Occipital lobe (tissue), 2 donors: ENCODE data around the gene GMEB2. TPM values are rescaled to one million over a fixed set of nuclear protein-coding genes. Genes with fewer than 3 reads are reported as not detected.
"Not testable (repeated sequence)": the region's sequence is repeated elsewhere in the genome, so short reads cannot be mapped to it uniquely, and the experiment has no call there.

Experiments used
- DNase-seq: peaks from one replicate; lab custom pipeline; 2025; lab: John Stamatoyannopoulos, UW
- total RNA-seq: library from RNA; depleted of rRNA; stranded (reverse); fragments of >200 nt; gene quantifications from one replicate; pipeline ENCODE4 v1.2.3, GENCODE V29; 2014

Gene GMEB2
- total RNA-seq, 1 donor from 2014 or later = 6.9 TPM

DNA sequence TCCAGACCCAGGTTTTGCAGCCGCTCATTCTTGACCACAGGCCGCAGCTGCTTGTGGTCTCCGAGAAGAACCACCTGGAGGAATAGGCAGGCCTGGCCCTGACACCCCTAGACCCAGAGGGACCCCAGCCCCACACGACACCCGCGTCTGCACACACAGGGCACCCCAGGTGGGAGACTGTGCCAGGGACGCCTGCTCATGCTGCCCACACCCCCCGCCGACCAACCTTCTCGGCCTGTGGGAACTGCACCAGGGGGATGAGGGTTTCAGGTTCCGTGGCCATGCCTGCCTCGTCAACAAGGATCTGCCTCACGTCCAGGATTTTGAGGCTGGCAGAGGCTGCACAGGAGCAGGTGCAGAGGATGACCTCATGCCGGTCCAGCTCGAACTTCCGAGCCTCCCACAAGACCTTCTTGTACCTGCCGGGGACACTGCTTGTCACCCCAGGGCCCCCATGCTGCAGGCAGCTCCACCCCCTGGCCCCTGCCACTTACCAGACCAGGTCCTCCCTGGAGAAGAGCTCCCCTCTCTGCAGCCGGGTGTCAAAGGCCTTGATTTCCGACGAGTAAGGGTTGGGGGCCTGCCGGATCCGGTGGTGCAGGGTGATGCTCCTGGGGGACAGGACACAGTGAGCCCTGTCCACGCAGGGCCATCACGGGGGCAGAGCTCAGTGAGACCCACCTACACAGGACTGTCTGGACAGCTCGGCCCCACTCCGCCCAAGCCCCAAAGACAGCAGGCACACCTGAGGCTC, 65.9 kb downstream of the GMEB2 start:
- no peak for DNase-seq

DNA sequence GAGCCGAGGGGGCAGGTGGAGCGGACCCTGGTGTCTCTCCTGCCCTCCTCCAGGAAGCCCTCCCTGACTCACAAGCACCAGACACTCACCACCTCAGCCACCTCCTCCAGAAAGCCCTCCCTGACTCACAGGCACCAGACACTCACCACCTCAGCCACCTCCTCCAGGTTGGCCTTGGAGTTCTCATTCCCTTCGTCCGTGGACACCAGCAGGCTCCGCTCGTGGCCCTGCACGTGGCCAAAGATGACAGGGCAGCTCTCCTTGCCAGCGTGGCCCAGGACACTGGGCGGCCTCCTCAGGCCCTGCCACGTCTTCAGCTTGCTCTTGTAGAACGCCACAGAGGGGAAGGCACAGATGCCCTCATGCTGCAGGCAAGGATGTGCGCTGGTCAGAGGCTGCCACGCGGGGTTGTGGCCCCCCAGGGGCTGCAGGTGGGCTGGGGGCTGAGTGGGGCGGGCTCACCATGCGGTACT, 66.5 kb downstream of the GMEB2 start:
- DNase-seq = no peak

DNA sequence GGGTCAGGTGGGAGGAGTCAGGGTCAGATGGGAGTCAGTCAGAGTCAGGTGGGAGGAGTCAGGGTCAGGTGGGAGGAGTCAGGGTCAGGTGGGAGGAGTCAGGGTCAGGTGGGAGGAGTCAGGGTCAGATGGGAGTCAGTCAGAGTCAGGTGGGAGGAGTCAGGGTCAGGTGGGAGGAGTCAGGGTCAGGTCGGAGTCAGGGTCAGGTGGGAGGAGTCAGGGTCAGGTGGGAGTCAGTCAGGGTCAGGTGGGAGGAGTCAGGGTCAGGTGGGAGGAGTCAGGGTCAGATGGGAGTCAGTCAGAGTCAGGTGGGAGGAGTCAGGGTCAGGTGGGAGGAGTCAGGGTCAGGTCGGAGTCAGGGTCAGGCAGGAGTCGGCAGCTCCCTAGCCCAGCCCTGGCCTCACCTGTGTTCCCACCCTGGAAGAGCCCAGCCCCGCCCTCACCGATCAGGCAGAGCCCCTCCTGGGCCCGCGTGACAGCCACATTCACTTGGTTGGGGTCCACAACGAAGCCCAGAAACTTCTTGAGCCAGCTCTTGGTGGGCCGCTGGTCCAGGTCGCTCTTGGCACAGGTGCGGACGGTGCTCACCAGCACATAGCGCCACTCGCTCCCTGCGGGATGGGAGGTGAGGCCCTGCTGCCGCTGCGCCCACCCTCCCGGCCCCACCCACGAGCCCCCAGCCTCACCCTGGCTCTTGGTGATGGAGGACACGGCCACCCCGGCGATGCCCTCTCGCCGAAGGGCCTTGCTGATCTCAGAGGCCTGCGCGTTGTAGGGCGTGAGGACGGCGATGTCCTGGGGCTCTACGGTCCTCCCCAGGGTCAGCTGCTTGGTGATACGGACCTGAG, 67.2 kb downstream of the GMEB2 start:
- not testable (repeated sequence) for DNase-seq

DNA sequence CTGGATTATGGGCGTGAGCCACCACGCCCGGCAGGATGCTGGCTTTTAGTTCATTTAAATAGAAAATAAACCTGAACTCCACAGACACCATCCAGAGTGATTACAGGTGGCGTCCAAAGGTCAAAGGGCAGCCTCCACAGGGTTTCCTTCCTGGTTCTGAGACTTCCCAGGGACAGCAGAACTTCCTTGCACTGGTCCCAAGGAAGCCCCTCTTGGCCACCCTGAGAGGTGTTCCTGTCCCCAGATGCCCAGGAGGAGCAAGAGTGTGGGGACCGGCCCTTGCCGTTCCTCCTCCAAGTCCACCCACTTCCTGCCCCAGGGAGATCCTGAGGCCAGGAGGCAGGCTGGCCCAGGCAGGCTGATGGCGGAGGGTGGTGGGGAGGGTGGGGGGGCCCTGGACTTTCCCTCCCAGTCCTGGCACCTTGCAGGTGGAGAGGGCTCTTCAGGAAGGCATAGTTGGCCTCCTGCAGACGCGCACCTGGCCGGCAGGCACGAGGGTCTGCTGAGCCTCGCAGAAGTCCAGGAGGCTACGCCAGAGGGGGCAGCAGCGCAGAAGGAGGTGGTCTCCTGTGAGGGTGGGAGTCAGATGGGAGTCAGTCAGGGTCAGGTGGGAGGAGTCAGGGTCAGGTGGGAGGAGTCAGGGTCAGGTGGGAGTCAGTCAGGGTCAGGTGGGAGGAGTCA, 68.0 kb downstream of the GMEB2 start:
- DNase-seq = no peak

DNA sequence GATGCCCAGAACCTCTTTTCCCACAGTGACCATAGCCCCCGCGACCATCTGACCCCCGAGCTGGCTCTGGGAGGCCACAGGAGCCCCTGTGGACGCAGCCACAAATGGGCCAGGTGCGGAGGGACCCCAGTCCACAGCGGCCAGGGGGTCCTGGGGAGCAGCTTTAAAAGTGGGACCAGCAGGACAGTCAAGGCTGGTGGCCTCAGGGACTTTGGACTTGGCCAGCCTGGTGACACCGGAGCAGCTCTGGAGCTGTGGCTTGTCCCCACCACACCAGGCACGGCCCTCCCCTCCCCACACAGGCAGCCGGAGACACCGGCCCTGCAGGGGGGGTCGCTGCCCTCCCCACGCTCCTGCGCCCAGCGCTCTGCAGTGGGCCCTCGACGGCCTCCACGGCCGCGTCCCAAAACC, 69.4 kb downstream of the GMEB2 start:
- no peak for DNase-seq

DNA sequence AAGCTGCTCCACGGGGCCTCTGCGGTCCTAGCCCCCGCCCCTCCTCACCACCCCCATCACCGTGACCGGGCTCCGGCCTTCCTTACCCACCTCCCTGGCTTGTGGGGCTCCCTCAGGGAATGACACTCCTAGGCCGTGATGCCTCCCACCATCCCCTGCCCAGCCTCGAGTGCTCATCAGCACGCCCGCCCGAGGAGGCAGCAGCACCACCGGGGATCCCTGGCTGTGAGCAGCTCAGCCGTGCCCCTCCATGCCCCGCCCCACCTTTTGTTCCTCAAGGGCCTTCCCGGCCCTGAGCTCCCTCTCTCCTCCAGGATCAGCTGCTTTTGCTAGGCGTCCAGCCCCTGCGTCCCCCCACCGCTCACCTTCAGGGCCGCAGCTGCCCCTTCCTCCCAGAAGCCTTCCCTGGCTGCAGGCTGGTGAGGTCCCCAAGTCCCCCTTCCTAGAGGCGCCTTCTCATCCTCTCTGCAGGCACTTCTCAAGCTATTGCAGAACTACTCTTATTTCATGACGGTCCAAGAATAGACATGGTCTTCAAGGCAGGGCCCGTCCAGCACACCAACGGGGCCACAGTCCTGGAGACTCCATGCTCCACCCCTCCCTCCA, 69.9 kb downstream of the GMEB2 start:
- no peak for DNase-seq

DNA sequence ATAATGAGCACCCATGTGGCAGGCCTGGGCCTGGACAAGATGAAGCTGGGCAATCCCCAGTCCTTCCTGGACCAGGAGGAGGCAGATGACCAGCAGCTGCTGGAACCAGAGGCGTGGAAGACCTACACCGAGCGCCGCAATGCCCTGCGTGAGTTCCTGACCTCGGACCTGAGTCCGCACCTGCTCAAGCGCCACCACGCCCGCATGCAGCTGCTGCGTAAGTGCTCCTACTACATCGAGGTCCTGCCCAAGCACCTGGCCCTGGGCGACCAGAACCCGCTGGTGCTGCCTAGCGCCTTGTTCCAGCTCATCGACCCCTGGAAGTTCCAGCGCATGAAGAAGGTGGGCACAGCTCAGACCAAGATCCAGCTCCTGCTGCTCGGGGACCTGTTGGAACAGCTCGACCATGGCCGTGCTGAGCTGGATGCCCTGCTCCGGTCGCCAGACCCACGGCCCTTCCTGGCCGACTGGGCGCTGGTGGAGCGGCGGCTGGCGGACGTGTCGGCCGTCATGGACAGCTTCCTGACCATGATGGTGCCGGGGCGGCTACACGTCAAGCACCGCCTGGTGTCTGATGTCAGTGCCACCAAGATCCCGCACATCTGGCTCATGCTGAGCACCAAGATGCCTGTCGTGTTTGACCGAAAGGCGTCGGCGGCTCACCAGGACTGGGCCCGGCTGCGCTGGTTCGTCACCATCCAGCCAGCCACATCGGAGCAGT, 71.1 kb downstream of the GMEB2 start:
- DNase-seq = no peak

DNA sequence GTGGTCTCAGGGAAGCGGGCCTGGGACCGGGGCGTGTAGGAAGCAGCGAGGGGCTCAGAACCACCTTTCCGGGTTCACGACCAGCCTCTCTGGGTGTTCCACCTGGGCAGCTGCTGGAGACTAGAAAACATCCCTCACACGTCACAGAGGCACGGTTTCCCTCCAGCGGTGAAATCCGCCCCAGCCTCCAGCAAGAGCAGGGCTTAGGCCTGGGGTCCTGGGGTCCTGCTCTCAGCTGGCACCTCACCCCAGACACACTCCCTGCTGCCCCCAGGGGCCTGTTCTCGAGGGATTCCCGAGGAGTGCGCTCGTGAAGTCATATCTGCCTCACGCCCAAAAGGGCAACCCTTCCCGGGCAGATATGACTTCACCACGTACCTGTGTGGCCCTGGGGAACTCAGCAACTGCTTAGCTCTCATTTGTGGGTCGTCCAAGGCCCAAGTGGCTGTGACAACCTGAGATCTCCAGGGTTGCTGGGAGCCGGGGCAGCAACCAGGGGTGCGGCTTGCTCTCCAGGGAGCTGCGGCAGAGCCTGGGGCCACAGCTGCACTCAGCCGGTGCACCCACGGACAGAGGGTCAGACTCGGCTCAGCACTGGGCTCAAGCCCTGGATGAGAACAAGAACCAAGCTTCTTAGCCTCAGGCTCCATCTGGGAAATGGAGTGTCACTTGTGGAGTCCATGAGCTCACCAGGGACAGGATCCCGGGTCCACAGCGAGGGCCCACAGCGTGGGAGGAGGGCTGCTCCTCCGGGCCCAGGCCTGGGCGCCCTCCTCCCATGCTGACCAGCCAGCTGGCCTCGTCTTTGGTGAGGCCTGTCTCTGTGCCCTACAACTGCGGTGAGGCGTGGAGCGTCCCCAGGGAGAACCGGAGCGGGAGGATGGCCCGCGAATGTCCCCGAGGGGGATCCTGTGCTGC, 72.3 kb downstream of the GMEB2 start:
- DNase-seq = no peak

DNA sequence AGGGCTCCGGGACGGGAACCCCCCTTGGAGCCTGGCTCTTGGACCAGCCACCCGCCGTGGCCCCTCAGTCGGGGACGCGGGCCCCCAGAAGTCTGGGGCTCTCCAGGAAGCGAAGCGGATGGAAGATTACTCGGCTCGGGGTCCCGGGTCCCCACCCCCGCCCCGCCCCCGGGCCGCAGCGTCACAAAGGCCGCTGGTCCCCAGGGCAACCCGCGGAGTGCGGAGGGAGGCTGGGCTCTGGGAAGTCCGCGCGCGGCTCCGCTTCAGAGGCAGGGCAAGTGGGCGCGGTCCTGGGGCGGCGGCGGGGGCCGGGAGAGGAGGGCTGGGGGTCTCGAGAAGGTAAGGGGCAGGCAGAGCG, 73.0 kb downstream of the GMEB2 start, which contains the start of gene FNDC11:
Gene FNDC11 (plus strand): TSS at position 227 of the 358 bp plus-strand sequence. CDS start 1,505 bp downstream, outside the sequence.
- no peak for DNase-seq

DNA sequence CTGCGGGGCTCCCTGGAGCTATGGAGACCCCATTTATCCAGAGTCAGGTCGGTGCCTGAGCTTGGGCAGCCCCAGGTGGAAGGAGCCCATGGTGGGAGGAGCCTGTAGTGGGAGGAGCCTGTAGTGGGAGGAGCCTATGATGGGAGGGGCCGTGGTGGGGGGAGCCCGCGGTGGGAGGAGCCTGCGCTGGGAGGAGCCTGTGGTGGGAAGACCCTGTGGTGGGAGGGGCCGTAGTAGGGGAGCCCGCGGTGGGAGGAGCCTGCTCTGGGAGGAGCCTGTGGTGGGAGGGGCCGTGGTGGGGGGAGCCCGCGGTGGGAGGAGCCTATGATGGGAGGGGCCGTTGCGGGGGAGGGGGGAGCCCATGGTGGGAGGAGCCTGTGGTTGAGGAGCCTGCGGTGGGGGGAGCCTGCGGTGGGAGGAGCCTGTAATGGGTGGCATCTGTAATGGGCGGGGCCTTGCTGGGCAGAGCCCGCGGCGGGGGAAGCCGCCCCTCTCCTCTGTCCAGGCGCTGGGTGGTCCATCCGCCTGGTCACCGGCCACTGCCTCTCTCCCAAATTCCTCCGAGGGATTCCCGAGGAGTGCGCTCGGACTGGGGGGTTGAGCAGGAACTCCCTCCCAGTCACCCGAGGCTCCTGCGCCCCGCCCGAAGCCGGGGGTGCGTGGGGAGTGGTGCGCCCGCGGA, 73.5 kb downstream of the GMEB2 start:
- DNase-seq = no peak

DNA sequence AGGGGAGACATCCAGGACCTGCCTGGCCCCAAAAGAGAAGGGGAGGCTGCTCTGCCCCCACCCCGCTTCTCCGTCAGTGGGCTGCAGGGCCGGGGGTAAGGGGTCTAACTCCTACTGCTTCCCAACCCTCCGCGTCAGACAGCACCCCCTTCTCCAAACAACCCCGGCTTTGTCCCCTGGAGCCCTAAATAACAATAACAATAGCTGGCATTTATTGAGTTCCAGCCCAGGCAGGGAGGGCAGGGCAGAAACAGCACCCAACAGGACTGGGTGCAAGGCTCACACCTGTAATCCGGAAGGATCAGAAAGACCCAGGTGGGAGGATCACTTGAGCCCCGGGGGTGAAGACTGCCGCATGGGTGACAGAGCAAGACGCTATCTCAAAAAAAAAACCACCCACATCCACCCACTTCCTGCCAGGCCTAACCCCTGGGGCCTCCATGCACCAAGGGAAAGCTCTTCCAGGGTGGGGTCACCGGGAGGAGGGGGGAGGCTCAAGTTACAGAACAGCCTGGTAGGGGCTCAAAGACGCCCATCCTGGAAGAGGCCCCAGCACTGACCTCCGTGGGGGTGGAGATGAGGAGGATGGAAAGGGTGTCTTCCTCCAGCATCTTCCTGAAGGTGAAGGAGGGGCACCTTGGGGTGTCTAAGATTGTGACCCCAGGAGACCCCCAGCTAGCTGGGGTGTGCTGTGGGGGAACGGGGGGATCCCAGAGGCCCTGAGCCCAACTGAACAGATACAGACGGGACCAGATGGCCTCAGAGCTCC, 74.2 kb downstream of the GMEB2 start:
- no peak for DNase-seq

DNA sequence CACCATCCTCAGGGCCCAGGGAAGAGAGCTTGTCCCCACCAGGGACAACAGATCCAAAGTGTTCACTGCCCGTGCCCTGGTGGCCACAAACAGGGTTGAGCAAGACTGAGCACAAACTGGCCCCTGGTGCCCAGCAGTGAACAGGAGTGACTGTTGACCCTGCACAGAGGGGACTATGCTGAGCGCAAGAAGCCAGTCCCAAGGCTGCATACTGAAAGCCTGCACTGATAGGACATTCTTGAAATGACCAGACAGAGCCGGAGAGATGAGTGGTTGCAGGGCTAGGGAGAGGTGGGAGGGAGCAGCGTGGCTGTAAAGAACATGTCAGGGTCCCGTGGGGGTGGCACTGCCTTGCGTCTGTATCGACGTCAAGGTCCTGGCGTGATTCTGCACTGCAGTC, 75.8 kb downstream of the GMEB2 start:
- no peak for DNase-seq

DNA sequence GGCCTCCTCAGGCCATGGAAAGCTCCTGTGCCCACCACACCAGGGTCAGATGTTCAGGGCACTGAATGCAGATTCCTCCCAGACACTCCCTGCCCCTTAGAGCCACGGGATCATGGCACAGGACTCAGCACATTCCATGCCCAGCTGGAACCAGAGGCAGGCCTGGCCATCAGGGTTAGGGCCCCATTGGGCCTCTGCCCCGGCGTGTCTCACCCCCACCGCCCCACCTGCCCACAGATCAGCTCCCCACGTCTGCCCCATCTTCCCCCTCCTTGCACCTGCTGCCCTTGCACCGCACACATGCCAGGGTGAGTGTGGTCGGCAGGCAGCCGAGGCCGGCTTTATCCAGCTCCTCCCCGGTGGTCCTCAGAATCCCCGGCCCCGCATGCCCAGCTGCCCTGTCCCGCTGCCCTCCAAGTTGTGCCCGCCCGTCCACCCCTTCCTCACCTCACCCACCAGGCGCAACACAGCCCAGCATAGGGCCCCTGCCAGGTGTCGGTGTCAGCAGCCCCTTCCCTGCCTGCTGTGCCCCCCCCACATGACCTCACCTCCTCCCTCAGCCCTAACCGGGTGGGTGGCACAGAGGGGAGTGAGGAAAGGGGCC, 77.1 kb downstream of the GMEB2 start:
- DNase-seq = no peak

DNA sequence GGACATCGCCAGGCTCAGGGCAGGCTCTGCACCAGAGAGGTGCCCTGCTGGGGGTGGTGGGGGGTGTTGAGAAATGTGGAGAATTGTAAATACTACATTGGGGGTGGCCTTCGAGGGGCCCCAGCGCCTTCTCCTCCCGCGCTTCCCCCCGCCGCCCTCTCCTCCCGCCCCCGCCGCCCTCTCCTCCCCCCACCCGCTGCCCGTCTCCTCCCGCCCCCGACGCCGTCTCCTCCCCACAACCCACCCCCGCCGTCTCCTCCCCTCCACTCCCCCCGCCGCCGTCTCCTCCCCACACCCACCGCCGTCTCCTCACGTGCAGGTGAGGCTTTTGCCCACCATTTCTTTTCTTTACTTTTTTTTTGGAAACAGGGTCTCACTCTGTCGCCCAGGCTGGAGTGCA, 77.9 kb downstream of the GMEB2 start:
- DNase-seq = no peak

DNA sequence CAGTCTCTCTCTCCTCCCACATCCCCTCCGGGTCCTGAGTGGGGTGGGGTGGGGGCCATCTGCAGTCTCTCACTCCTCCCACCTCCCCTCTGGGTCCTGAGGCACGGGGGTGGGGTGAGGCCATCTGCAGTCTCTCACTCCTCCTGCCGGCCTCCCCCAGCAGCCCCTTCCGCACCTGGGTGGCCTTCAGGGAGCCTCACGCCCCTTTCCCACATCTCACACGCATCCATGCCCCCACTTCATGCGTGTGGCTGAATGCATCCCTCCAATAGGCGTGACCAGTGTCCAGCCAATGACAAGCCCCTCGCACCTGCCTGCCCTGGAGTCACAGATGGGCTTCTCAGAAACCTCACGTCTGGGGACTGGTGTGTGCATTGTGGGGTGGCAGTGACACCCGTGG, 78.4 kb downstream of the GMEB2 start:
- DNase-seq = no peak

DNA sequence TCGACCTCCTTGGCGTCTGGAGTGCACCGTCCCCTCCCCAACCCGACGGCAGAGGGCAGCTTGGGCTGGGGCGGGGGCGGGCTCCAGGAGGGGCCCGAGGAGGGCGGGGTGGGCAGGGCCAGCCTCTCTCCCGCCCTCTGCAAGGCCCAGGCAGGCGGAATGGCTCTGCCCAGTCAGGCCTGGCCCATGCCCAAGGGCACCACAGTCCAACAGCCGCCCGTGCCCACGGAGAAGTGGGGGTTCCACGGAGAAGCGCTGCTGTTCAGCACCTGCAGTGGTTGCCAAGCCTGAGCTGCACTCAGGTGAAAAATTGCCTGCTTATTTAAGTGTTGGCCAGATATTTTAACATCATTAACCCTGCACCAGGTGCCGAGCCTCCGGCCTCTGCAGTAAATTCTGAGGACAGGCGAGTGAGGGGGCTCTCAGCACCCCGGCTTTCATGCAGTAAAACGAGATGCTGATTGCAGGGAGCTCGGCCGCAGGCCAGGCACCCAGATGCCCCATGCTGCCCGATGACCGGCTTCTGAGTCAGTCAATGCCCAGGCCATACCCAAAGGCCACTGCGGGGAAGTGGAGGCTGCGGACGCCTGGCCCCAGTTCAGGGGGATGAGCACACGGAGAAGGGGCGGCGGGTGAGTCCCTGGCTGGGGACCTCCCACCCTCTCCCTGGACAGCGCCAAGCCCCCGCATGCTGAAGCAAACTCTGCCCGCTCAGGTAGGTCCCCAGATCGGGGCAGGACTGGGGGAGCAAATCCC, 79.0 kb downstream of the GMEB2 start, which contains the start of gene SRMS:
Gene SRMS (minus strand): TSS at position 25 of the 756 bp plus-strand sequence. CDS start 286 bp downstream, outside the sequence.
- DNase-seq = no peak
